ENCODE data around the gene L3MBTL2.

DNA sequence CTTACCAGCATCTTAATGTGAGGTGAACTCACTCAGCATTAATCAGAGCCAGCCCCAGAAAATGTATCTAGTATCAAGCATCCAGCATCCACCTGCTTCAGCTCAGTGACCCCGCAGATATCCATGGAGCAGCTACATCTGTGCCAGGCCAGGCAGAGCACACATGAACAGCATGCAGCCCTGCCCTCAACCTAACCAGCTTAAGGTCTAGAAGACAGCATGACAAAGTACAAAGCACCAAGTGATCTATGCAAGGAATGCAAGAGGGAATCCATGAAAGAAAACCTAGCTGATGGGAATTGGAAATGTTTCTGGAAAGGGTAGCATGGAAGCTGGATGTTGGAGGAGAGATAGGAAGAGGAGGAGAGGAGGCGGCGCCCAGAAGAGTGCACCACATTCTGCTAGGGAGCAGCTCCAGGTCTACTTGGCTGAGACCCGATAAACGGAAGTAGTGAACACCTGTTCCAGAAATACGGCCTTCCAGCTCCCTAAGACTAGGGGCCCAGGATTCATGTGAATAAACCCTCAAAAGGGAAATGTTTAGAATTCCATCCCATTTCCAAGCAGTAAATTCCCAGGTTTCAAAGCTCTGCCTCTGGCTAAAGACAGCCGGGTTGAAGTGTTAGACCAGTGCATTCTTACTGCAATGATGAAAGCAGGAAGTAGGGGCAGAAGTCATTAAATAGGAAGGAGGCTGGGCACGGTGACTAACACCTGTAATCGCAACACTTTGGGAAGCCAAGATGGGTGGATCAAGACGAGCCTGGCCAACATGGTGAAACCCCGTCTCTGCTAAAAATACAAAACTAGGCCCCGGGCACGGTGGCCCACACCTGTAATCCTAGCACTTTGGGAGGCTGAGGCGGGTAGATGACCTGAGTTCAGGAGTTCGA lies 23.5 kb upstream of the L3MBTL2 start:
- TF ChIP-seq POLR2A (IDR thresholded peaks at IDR 0.05) = no peak
- TF ChIP-seq, protein P1, sequence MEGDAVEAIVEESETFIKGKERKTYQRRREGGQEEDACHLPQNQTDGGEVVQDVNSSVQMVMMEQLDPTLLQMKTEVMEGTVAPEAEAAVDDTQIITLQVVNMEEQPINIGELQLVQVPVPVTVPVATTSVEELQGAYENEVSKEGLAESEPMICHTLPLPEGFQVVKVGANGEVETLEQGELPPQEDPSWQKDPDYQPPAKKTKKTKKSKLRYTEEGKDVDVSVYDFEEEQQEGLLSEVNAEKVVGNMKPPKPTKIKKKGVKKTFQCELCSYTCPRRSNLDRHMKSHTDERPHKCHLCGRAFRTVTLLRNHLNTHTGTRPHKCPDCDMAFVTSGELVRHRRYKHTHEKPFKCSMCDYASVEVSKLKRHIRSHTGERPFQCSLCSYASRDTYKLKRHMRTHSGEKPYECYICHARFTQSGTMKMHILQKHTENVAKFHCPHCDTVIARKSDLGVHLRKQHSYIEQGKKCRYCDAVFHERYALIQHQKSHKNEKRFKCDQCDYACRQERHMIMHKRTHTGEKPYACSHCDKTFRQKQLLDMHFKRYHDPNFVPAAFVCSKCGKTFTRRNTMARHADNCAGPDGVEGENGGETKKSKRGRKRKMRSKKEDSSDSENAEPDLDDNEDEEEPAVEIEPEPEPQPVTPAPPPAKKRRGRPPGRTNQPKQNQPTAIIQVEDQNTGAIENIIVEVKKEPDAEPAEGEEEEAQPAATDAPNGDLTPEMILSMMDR (IDR thresholded peaks at IDR 0.05) = no peak

All from vagina (tissue), 2 donors.